ENCODE results near the gene RNF111.

DNA sequence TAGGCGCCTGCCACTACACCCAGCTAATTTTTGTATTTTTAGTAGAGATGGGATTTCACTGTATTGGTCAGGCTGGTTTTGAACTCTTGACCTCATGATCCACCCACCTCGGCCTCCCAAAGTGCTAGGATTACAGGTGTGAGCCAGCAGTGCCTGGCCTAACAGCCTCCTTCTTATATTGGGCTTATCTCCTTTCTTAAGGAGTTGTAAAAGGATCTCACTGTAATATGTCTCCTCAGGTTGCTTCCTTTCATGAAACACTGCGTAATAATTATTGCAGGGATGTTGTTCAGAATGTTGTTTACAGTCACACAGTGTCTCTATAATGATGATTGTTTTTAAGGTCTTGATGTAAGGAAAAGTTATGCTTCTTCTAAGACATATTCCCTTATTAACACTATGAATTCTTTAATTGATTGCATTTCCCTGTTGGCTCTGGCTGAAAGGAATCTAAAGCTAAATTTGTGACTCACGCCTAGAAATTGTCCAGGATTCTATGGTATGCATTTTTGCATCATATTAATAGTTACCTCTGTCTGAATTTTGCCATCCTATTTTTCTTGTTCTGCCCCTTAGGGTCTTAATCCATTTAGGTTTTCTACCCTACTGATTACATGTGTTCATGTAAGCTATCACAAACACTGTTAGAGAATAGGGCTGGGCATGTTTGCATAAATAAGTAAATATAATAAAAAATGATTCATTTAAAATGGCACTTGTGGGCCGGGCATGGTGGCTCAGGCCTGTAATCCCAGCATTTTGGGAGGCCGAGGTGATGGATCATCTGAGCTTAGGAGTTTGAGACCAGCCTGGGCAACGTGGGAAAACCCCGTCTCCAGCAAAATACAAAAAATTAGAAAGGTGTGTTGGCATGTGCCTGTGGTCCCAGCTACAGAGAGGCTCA lies 24.5 kb upstream of the RNF111 start:
- TF ChIP-seq, protein P1, sequence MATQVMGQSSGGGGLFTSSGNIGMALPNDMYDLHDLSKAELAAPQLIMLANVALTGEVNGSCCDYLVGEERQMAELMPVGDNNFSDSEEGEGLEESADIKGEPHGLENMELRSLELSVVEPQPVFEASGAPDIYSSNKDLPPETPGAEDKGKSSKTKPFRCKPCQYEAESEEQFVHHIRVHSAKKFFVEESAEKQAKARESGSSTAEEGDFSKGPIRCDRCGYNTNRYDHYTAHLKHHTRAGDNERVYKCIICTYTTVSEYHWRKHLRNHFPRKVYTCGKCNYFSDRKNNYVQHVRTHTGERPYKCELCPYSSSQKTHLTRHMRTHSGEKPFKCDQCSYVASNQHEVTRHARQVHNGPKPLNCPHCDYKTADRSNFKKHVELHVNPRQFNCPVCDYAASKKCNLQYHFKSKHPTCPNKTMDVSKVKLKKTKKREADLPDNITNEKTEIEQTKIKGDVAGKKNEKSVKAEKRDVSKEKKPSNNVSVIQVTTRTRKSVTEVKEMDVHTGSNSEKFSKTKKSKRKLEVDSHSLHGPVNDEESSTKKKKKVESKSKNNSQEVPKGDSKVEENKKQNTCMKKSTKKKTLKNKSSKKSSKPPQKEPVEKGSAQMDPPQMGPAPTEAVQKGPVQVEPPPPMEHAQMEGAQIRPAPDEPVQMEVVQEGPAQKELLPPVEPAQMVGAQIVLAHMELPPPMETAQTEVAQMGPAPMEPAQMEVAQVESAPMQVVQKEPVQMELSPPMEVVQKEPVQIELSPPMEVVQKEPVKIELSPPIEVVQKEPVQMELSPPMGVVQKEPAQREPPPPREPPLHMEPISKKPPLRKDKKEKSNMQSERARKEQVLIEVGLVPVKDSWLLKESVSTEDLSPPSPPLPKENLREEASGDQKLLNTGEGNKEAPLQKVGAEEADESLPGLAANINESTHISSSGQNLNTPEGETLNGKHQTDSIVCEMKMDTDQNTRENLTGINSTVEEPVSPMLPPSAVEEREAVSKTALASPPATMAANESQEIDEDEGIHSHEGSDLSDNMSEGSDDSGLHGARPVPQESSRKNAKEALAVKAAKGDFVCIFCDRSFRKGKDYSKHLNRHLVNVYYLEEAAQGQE (IDR thresholded peaks at IDR 0.05; ENCODE audit: borderline replicate concordance), result no peak
- TF ChIP-seq RAD21 (conservative IDR thresholded peaks at IDR 0.05) (no peak), POLR2AphosphoS5 (IDR thresholded peaks at IDR 0.05) (no peak), EZH2 (IDR thresholded peaks at IDR 0.05; ENCODE audit: borderline replicate concordance, insufficient read depth, low read length, poor library complexity, severe bottlenecking) (no peak), TAF1 (IDR thresholded peaks at IDR 0.05; ENCODE audit: low read depth) (no peak), EP300 (conservative IDR thresholded peaks at IDR 0.05; ENCODE audit: poor library complexity, severe bottlenecking) (no peak)
- TF ChIP-seq, protein P2, sequence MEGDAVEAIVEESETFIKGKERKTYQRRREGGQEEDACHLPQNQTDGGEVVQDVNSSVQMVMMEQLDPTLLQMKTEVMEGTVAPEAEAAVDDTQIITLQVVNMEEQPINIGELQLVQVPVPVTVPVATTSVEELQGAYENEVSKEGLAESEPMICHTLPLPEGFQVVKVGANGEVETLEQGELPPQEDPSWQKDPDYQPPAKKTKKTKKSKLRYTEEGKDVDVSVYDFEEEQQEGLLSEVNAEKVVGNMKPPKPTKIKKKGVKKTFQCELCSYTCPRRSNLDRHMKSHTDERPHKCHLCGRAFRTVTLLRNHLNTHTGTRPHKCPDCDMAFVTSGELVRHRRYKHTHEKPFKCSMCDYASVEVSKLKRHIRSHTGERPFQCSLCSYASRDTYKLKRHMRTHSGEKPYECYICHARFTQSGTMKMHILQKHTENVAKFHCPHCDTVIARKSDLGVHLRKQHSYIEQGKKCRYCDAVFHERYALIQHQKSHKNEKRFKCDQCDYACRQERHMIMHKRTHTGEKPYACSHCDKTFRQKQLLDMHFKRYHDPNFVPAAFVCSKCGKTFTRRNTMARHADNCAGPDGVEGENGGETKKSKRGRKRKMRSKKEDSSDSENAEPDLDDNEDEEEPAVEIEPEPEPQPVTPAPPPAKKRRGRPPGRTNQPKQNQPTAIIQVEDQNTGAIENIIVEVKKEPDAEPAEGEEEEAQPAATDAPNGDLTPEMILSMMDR (IDR thresholded peaks at IDR 0.05; ENCODE audit: poor library complexity, severe bottlenecking), result no peak
